Duodenal mucosa (tissue), 2 donors: ENCODE results near the gene HAPLN2.
"Not testable (repeated sequence)": the region's sequence is repeated elsewhere in the genome, so short reads cannot be mapped to it uniquely, and the experiment has no call there.

Source experiments
- H3K27ac ChIP-seq: one replicate; pipeline ENCODE4 v1.7.0; 2013; ENCODE audit warnings: low read depth, low read length
- H3K27me3 ChIP-seq, 2 donors: one replicate each; pipeline ENCODE4 v1.7.0; 2013; ENCODE audit warnings: low read length in 2 of 2, control low read depth in 1 of 2; ENCODE audit not compliant: insufficient read depth in 2 of 2, control insufficient read depth in 1 of 2
- H3K36me3 ChIP-seq, 2 donors: one replicate each; pipeline ENCODE4 v1.7.0; 2013; ENCODE audit warnings: low read length in 2 of 2, control low read depth in 1 of 2; ENCODE audit not compliant: insufficient read depth in 2 of 2, control insufficient read depth in 1 of 2
- H3K4me1 ChIP-seq, 2 donors: one replicate each; pipeline ENCODE4 v1.7.0; 2013; ENCODE audit warnings: low read length in 2 of 2, control low read depth in 1 of 2; ENCODE audit not compliant: insufficient read depth in 2 of 2, control insufficient read depth in 1 of 2
- H3K4me3 ChIP-seq, 2 donors: one replicate each; pipeline ENCODE4 v1.7.0; 2013; ENCODE audit warnings: low read length in 2 of 2, low read depth in 1 of 2
- H3K9ac ChIP-seq, 2 donors: one replicate each; pipeline ENCODE4 v1.7.0; 2013; ENCODE audit warnings: low read length in 2 of 2, low read depth in 1 of 2
- H3K9me3 ChIP-seq, 2 donors: one replicate each; pipeline ENCODE4 v1.7.0; 2013; ENCODE audit warnings: low read length in 2 of 2, control low read depth in 1 of 2; ENCODE audit not compliant: control insufficient read depth in 1 of 2

Gene HAPLN2

DNA sequence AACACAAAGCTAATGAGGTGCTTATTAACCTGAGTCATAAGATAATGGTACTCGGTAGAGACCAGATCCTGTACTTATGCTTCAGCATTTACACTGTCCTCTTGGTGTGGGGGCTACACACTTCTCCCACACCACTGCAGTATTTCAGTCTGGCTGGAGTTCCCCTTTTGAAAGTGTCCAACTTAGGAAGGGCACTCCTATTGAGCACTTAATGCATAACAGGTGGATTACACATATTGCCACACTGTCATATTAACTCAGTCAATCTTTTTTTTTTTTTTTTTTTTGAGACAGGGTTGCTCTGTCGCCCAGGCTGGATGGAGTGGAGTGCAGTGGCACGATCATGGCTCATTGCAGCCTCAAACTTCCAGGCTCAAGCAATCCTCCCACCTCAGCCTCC is 19.4 kb upstream of the HAPLN2 start:
- Histone ChIP-seq H3K36me3 (peaks cover 9 to 36% of the 10 kb centered on the region in 2 donors), H3K4me1 (peaks cover 14 to 18% of the 10 kb centered on the region in 2 donors), H3K27me3 (no peaks in the 10 kb centered on the region), H3K9ac (no peak overlapping the region), H3K9me3 (no peaks in the 10 kb centered on the region), H3K27ac (no peak overlapping the region), H3K4me3 (no peak overlapping the region)

DNA sequence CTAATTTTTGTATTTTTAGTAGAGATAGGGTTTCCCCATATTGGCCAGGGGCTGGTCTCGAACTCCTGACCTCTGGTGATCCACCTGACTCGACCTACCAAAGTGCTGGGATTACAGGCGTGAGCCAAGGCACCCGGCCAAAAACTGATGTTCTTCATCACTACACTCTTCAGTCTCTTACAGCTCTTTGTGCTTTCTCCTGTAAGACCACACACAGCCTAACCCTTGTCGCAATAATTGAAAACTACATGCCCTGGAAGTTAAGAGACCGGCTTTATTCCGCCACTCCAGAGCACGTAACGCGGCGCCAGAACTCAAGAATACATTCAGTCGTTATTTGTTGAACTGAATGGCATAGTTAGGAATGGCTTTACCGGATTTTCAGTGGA is 18.5 kb upstream of the HAPLN2 start:
- Histone ChIP-seq H3K4me3 (peak overlapping the region; percentile 85 to 98), H3K9ac (peak overlapping the region; percentile 79 to 89), H3K4me1 (peaks cover 14 to 18% of the 10 kb centered on the region in 2 donors), H3K27me3 (no peaks in the 10 kb centered on the region), H3K27ac (no peak overlapping the region), H3K9me3 (no peaks in the 10 kb centered on the region), H3K36me3 (peaks cover 7 to 27% of the 10 kb centered on the region in 2 donors)

DNA sequence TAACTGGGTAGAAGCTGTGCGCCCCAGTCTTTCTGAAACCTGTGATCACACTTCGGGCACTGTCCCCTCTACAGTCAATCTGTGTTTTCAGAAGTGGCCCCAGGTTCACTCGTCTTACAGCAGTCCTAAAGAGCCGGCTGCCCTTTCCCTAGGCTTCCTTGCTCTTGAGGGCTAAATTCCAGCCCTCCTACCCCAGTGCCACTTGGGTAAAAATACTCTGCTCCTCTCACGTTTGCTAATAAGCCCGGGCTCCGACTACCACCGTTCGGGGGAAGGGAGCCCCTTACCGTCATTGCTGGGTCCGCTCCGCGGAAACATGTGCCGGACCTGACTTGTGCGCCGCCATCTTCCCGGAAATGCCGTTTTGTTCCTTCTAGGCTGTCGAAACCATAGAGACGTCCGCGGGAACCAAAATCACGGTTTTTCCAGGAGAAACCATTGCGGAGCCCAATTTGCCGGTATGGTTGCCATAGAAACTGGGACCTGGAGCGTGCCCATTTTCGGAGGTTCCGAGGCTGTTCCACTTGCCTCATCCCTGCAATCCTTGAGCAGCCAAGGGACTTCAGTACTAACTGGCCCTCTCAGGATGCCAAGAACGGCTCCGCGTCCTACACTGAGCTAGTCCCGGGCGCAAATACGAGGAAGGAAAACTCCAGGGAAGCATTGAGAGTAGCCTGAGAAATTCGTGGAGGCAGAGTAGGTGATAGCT is 17.9 kb upstream of the HAPLN2 start, which contains the start of gene GPATCH4:
TSS of gene GPATCH4 (minus strand) at position 358 of the 709 bp plus-strand sequence.
- Histone ChIP-seq H3K9ac (peak within 1 kb of the TSS; percentile 79 to 89), H3K36me3 (peaks cover 7 to 21% of the 10 kb centered on the region in 2 donors), H3K4me1 (peaks cover 14 to 18% of the 10 kb centered on the region in 2 donors), H3K9me3 (no peaks in the 10 kb centered on the region), H3K27ac (peak within 1 kb of the TSS; percentile 11), H3K27me3 (no peaks in the 10 kb centered on the region), H3K4me3 (peak within 1 kb of the TSS; percentile 85 to 98)

DNA sequence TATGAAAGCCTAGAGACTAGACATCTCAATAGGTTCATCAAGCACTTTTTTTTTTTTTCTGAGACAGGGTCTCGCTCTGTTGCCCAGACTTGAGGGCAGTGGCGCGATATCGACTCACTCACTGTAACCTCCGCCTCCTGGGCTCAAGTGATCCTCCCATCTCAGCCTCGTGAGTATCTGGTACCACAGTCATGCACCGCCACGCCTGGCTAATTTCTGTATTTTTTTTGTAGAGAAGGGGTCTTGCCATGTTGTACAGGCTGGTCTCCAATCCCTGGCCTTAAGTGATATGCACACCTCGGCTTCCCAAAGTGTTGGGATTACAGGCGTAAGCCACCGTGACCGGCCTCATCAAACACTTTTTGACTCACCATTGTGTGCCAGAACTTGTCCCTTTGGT is 17.3 kb upstream of the HAPLN2 start:
- peak overlapping the region; percentile 85 to 98 for H3K4me3 ChIP-seq
- no peaks in the 10 kb centered on the region for H3K27me3 ChIP-seq
- H3K36me3 ChIP-seq = peaks cover 7 to 15% of the 10 kb centered on the region in 2 donors
- H3K27ac ChIP-seq = no peak overlapping the region
- no peaks in the 10 kb centered on the region for H3K9me3 ChIP-seq
- H3K4me1 ChIP-seq = peaks cover 14 to 18% of the 10 kb centered on the region in 2 donors
- H3K9ac ChIP-seq = peak overlapping the region; percentile 79 to 89

DNA sequence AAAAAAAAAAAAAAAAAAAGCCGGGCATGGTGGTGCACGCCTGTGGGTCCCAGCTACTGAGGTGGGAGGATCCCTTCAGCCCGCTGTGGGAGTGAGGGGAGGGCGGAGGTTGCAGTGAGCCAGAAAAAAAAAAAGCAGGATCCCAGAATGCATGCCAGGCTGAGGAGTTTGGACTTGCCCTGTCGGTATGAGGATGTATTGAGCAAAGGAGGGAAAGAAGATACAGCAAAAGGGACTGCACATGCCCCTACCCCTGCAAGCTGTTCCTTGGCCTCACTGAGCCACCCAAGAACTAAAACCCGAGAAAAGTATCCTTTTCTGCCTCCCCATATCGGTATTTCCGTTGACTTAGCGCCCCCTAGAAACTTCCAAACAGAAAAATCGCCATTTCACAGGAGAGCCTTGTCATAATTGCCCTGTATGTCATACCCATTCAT is 16.6 kb upstream of the HAPLN2 start:
- Histone ChIP-seq H3K36me3 (peaks cover 7 to 8% of the 10 kb centered on the region in 2 donors), H3K4me3 (no peak overlapping the region), H3K9me3 (no peaks in the 10 kb centered on the region), H3K4me1 (peaks cover 14 to 18% of the 10 kb centered on the region in 2 donors), H3K9ac (no peak overlapping the region), H3K27me3 (no peaks in the 10 kb centered on the region), H3K27ac (no peak overlapping the region)

DNA sequence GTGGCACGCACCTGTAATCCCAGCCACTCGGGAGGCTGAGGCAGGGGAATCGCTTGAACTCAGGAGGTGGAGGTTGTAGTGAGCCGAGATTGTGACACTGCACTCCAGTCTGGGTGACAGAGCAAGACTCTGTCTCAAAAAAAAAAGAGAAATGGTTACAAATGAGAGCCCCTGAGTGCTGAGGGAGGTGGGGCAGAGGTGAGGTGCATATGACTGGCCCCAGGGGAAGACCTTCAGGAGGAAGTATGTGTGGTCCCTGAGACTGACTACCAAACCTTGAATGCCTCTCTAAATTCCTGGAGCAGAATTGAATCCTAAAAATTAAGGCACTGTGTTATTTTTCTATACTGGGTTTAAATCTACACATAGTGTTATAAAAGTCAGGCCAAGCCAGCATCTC is 11.9 kb upstream of the HAPLN2 start:
- H3K9ac ChIP-seq, H3K27ac ChIP-seq, H3K36me3 ChIP-seq: not testable (repeated sequence)

DNA sequence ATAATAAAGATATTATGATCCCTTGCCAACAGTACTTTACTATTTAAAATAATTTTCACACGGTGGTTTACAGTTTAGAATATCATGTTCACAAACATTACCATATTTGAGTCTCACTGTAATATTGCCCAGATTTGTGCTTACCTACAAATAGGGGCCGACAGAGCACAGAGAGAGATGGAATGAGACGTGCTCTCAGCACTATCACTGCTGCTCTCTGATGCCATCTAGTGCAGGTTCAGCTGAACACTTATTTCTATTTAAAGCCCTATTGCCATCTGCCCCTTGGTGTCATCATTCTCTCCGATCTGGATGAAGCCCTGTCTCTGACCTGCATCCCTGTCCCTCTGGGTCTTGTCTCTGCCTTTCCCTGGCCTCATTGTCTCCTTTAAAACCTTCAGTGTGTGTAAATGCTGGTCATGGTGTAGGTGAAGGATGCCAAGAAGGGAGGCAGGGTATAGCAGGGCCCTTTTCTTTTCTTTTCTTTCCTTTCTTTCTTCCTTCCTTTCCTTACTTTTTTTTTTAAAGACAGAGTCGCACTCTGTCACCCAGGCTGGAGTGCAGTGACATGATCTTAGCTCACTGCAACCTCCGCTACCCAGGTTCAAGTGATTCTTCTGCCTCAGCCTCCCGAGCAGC is 11.1 kb upstream of the HAPLN2 start:
- no peak overlapping the region for H3K9ac ChIP-seq
- no peak overlapping the region for H3K4me3 ChIP-seq
- no peaks in the 10 kb centered on the region for H3K36me3 ChIP-seq
- H3K27me3 ChIP-seq = no peaks in the 10 kb centered on the region
- H3K9me3 ChIP-seq = no peaks in the 10 kb centered on the region
- H3K27ac ChIP-seq = no peak overlapping the region
- H3K4me1 ChIP-seq = peaks cover 5 to 10% of the 10 kb centered on the region in 2 donors

More for the DNA sequence above, 11.9 kb upstream of the HAPLN2 start:
- not testable (repeated sequence) for H3K27me3 ChIP-seq, H3K9me3 ChIP-seq, H3K4me3 ChIP-seq, H3K4me1 ChIP-seq

DNA sequence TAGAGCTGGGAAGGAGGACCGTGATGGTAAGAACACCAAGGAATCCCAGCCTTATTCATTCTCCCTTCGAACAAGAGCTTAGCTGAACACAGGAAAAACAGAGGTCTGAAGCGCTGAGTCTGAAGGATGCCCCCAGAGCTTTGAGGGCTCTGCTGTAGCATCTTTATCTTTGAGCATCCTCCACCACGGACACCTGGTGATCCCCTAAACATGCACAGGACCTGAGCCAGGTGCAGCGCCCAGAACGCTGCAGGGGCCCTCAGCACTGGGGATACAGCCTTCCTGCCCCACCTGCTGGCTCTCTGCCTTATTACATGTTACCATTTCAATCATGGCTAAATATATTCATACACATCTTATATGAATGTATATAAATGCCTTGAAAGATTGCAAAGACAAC is 10.2 kb upstream of the HAPLN2 start:
- H3K4me1 ChIP-seq = peaks cover 5 to 10% of the 10 kb centered on the region in 2 donors
- no peak overlapping the region for H3K9ac ChIP-seq
- H3K27me3 ChIP-seq = no peaks in the 10 kb centered on the region
- no peak overlapping the region for H3K27ac ChIP-seq
- H3K36me3 ChIP-seq = no peaks in the 10 kb centered on the region
- H3K4me3 ChIP-seq = no peak overlapping the region
- no peaks in the 10 kb centered on the region for H3K9me3 ChIP-seq

DNA sequence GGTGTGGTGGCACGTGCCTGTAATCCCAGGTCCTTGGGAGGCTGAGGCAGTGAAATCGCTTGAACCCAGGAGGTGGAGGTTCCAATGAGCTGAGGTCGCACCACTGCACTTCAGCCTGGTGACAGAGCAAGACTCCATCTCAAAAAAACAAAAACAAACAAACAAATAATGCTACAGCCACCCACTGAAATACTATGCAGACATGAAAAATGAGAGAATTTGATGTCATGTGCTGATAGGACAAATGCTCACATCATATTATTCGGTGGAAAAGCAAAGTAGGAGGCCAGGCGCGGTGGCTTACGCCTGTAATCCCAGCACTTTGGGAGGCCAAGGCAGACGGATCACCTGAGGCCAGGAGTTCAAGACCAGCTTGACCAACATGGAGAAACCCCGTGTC is 9.1 kb upstream of the HAPLN2 start:
- H3K27me3 ChIP-seq, H3K36me3 ChIP-seq, H3K4me3 ChIP-seq, H3K27ac ChIP-seq, H3K9ac ChIP-seq, H3K9me3 ChIP-seq: not testable (repeated sequence)
- peaks cover 5 to 10% of the 10 kb centered on the region in 2 donors for H3K4me1 ChIP-seq

DNA sequence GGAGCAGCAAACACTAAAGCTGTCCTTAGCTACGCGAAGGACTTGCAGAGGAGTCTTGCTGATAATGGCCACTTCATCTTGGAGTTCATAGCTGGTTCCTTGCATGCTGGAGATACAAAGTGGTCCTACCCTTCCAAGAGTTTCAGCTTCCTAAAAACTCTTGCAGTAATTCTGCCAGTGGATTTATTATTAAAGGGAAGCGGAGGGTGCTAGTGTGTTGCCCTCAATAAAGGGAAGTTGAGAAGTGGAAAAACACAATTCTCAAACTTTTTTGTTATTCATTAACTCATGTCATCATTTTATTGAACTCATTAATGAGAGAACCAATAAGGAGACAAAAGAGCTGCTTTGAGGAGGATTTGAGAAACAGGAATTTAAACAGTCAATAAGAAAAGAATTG is 6.5 kb upstream of the HAPLN2 start:
- Histone ChIP-seq H3K4me1 (peaks cover 15 to 17% of the 10 kb centered on the region in 2 donors), H3K27ac (no peak overlapping the region), H3K9me3 (no peaks in the 10 kb centered on the region), H3K27me3 (no peaks in the 10 kb centered on the region), H3K9ac (peak overlapping the region in 1 of 2 donors; percentile 1), H3K36me3 (no peaks in the 10 kb centered on the region), H3K4me3 (no peak overlapping the region)
